Measurements from ENCODE around the gene PRR7.

- TF ChIP-seq CTCF (conservative IDR thresholded peaks at IDR 0.05; ENCODE audit: low read depth, low read length): no peak
- TF ChIP-seq RFX5 (IDR thresholded peaks at IDR 0.05; ENCODE audit: low read depth, low read length): no peak
- TF ChIP-seq BHLHE40 (IDR thresholded peaks at IDR 0.05; ENCODE audit: low read depth, low read length): no peak
- no peak for TF ChIP-seq POLR2A (IDR thresholded peaks at IDR 0.05; ENCODE audit: low read depth, low read length)
- no peak for TF ChIP-seq MXI1 (IDR thresholded peaks at IDR 0.05; ENCODE audit: borderline replicate concordance, low read depth, low read length)
- TF ChIP-seq SMC3 (IDR thresholded peaks at IDR 0.05; ENCODE audit: low read depth, low read length): no peak
- TF ChIP-seq RAD21 (IDR thresholded peaks at IDR 0.05; ENCODE audit: low read length): no peak
- TF ChIP-seq, protein P1, sequence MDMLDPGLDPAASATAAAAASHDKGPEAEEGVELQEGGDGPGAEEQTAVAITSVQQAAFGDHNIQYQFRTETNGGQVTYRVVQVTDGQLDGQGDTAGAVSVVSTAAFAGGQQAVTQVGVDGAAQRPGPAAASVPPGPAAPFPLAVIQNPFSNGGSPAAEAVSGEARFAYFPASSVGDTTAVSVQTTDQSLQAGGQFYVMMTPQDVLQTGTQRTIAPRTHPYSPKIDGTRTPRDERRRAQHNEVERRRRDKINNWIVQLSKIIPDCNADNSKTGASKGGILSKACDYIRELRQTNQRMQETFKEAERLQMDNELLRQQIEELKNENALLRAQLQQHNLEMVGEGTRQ (IDR thresholded peaks at IDR 0.05; ENCODE audit: low read depth, low read length): no peak
- TF ChIP-seq CEBPB (IDR thresholded peaks at IDR 0.05; ENCODE audit: low read depth, low read length): no peak
- TF ChIP-seq FOS (IDR thresholded peaks at IDR 0.05; ENCODE audit: low read depth, low read length): no peak
Observed at GRCh38 chr5:177471610-177472356, 25.2 kb downstream of the PRR7 start.

Measured in IMR-90 (cell line).